HepG2 (cell line): ENCODE results near the gene SPECC1L. TPM values are rescaled to one million over a fixed set of nuclear protein-coding genes. Genes with fewer than 3 reads are reported as not detected.
"Not testable (repeated sequence)": the region's sequence is repeated elsewhere in the genome, so short reads cannot be mapped to it uniquely, and the experiment has no call there.

ENCODE experiments used
- ATAC-seq: fragments of 200-7000 bp; cut with Tn5 transposase; 3 replicates; pipeline ENCODE4 v1.9.1; 2020; ENCODE audit warnings: mild to moderate bottlenecking, moderate library complexity
- BruUV-seq: library from RNA; stranded (reverse); fragments of 400-500 nt; replicated peaks from 2 replicates; lab custom pipeline; 2021; lab: Mats Ljungman, UMichigan
- CTCF ChIA-PET: fragments of 300-600 bp; formaldehyde crosslinking; extraction: SDS; loops from one replicate; lab custom pipeline; 2021; ENCODE audit warnings: low total read pairs, inconsistent platforms, low intra/inter-chr PET ratio; lab: Yijun Ruan, JAX
- POLR2A ChIA-PET: fragments of 350-600 bp; sonication (Branson Sonifier 250); formaldehyde crosslinking; loops from one replicate; lab custom pipeline; 2020; ENCODE audit warnings: antibody characterized with exemption, inconsistent platforms; lab: Yijun Ruan, JAX
- DNase-seq: peaks from one replicate; pipeline ENCODE4 v3.0.0-alpha.2; 2015; ENCODE audit warnings: low spot score
- FAIRE-seq: peaks from 3 replicates; lab custom pipeline; 2011; peaks lifted over from hg19 to GRCh38; lab: Jason Lieb, UNC
- H2AFZ ChIP-seq: one replicate; pipeline ENCODE4 v1.6.1; 2011; ENCODE audit warnings: low read length, inconsistent platforms
- H3K27ac ChIP-seq: fragments of 300-600 bp; 3 replicates; pipeline ENCODE4 v1.8.0; 2011; ENCODE audit warnings: mixed run types, mild to moderate bottlenecking, mixed read lengths, low read length, inconsistent platforms; ENCODE audit not compliant: insufficient read depth; ENCODE audit errors: extremely low read length
- H3K27me3 ChIP-seq, 2 experiments: fragments of 200-600 bp in 1 of 2; 2 replicates in 1 of 2; 3 replicates in 1 of 2; pipeline versions ENCODE4 v1.6.0 to v1.8.0; 2011; ENCODE audit warnings: low read length in 2 of 2, mild to moderate bottlenecking in 2 of 2, moderate library complexity in 2 of 2, inconsistent platforms in 1 of 2; ENCODE audit not compliant: insufficient read depth in 2 of 2, control insufficient read depth in 1 of 2
- H3K36me3 ChIP-seq, 2 experiments: fragments of 200-600 bp in 1 of 2; replicated peaks in 1 of 2; 2 replicates in 1 of 2; 3 replicates in 1 of 2; pipeline versions ENCODE4 v1.5.1 to v1.8.0; 2011; ENCODE audit warnings: low read length in 2 of 2, inconsistent platforms in 1 of 2; ENCODE audit not compliant: insufficient read depth in 2 of 2, control insufficient read depth in 1 of 2
- H3K4me1 ChIP-seq: 2 replicates; pipeline ENCODE4 v1.5.1; 2012; ENCODE audit warnings: low read length, inconsistent platforms; ENCODE audit not compliant: insufficient read depth
- H3K4me2 ChIP-seq: 2 replicates; pipeline ENCODE4 v1.6.0; 2011; ENCODE audit warnings: low read depth, low read length, inconsistent platforms
- H3K4me3 ChIP-seq, 3 experiments: fragments of 200-600 bp in 1 of 3; sonication (generic), shearing (Covaris generic) in 1 of 3; replicated peaks in 1 of 3; 2 replicates each; pipeline ENCODE4 v1.5.1; 2011 to 2016; ENCODE audit warnings: low read length in 3 of 3, inconsistent platforms in 2 of 3, low read depth in 2 of 3, mild to moderate bottlenecking in 2 of 3, control low read depth in 1 of 3, mixed read lengths in 1 of 3; ENCODE audit not compliant: insufficient read depth in 1 of 3
- H3K79me2 ChIP-seq: one replicate; pipeline ENCODE4 v1.6.1; 2011; ENCODE audit warnings: low read length, inconsistent platforms; ENCODE audit not compliant: insufficient read depth
- H3K9ac ChIP-seq: 2 replicates; pipeline ENCODE4 v1.6.0; 2011; ENCODE audit warnings: mild to moderate bottlenecking, low read depth, low read length, inconsistent platforms; ENCODE audit not compliant: insufficient read depth
- H3K9me3 ChIP-seq: 2 replicates; pipeline ENCODE4 v1.5.1; 2012; ENCODE audit warnings: mild to moderate bottlenecking, low read length
- H4K20me1 ChIP-seq: 2 replicates; pipeline ENCODE4 v1.6.0; 2011; ENCODE audit warnings: inconsistent platforms, mild to moderate bottlenecking, low read length, moderate library complexity; ENCODE audit not compliant: insufficient read depth
- PATZ1 ChIP-seq: sonication (generic); formaldehyde crosslinking; IDR thresholded peaks from 2 replicates; pipeline ENCODE4 v1.4.0; 2020; ENCODE audit warnings: missing genetic modification reagents
- TFE3 ChIP-seq: IDR thresholded peaks from 2 replicates; pipeline ENCODE4 v1.6.1; 2016
- ZFY ChIP-seq: sonication (generic); formaldehyde crosslinking; IDR thresholded peaks from 2 replicates; pipeline ENCODE4 v1.4.0; 2020; ENCODE audit warnings: missing genetic modification reagents
- ZNF768 ChIP-seq: sonication (generic); formaldehyde crosslinking; IDR thresholded peaks from 2 replicates; pipeline ENCODE4 v1.4.0; 2020; ENCODE audit warnings: missing genetic modification reagents
- ZNF792 ChIP-seq: IDR thresholded peaks from 2 replicates; pipeline ENCODE4 v1.6.1; 2016
- WGBS: methylation state at CpG from one replicate; pipeline ENCODE4 v1.1.6; 2017; ENCODE audit warnings: low lambda C conversion rate; 5-methylcytosine and 5-hydroxymethylcytosine counted together
- in situ Hi-C: cut with HindIII; loops from 2 replicates; pipeline ENCODE4 v1.10.0; 2017; ENCODE audit warnings: low pct_unique_long_range_greater_than_20kb; ENCODE audit not compliant: extremely low pct_ligation_motif_present
- intact Hi-C: fragments of 100-400 bp; cut with micrococcal nuclease; formaldehyde crosslinking; loops from one replicate; pipeline ENCODE4 v1.10.0; 2022; ENCODE audit not compliant: unreplicated experiment
- polyA plus RNA-seq, 8 experiments: library from polyadenylated mRNA; depleted of rRNA in 3 of 8; stranded (reverse) in 7 of 8; unstranded in 1 of 8; fragments of >200 nt; fragmentation: Illumina TruSeq in 4 of 8; extraction: Trizol in 4 of 8; gene quantifications; 2 replicates each; pipeline versions ENCODE4 v1.2.1 to v1.2.3, GENCODE V29; 2011 to 2016; ENCODE audit warnings: low read depth in 4 of 8, missing spikeins in 1 of 8, mixed read lengths in 1 of 8; ENCODE audit not compliant: insufficient read depth in 1 of 8
- total RNA-seq, 5 experiments: library from RNA; depleted of rRNA; stranded (reverse); fragments of >200 nt; fragmentation: Illumina TruSeq; extraction: Trizol; gene quantifications; 2 replicates each; pipeline ENCODE4 v1.2.3, GENCODE V29; 2016; ENCODE audit warnings: low read depth in 1 of 5
- TF ChIP-seq, protein P1 (sequence below): sonication (generic); formaldehyde crosslinking; IDR thresholded peaks from 2 replicates; pipeline ENCODE4 v1.5.0; 2020; ENCODE audit warnings: mild to moderate bottlenecking, missing genetic modification reagents

Gene SPECC1L
- total and polyA plus RNA-seq, 2 of the 13 experiments (the other 11 are each of a cell fraction or from before 2014, with no cell fraction given) = 14.1 to 30.3 TPM

GRCh38 chr22:24245030-24245431 is 25.6 kb upstream of the SPECC1L start, which contains the start of gene GGT5 (continued):
- 0 out of 2 replicates have a peak, but pooled peaks have one; percentile 19 for TF ChIP-seq TFE3

- intact Hi-C loops (loop anchor here (10.0 kb wide), 1 partner anchor 291 kb away; no protein-coding TSS in a partner anchor), in situ Hi-C loops (loop anchor here (5.0 kb wide), 1 partner anchor 59 kb away; no protein-coding TSS in a partner anchor)
- POLR2A ChIA-PET, H3K27me3 ChIP-seq, FAIRE-seq, H3K36me3 ChIP-seq, BruUV-seq, H3K9ac ChIP-seq, H4K20me1 ChIP-seq, DNase-seq, H3K27ac ChIP-seq, H3K9me3 ChIP-seq, H2AFZ ChIP-seq, H3K79me2 ChIP-seq: not testable (repeated sequence)
- peak overlapping the region in 2 of 3 experiments; percentile 24 to 50; a peak in 3 of 6 replicates for H3K4me3 ChIP-seq
- CTCF ChIA-PET = interaction anchor here (3.6 kb wide), 1 partner anchor 56 kb away, joined by 61 read pairs; no protein-coding TSS in a partner anchor
- ATAC-seq = peak; percentile 41
- peak overlapping the region; percentile 65 for H3K4me2 ChIP-seq
- TF ChIP-seq ZNF768 (peak; percentile 37; the same call in 1 of the 2 replicates), ZFY (CRISPR knock-in tag) (0 out of 2 replicates have a peak, but pooled peaks have one; percentile 19), ZNF792 (CRISPR knock-in tag) (0 out of 2 replicates have a peak, but pooled peaks have one; percentile 16), PATZ1 (CRISPR knock-in tag) (peak; percentile 25; the same call in 1 of the 2 replicates)
- TF ChIP-seq, protein P1, sequence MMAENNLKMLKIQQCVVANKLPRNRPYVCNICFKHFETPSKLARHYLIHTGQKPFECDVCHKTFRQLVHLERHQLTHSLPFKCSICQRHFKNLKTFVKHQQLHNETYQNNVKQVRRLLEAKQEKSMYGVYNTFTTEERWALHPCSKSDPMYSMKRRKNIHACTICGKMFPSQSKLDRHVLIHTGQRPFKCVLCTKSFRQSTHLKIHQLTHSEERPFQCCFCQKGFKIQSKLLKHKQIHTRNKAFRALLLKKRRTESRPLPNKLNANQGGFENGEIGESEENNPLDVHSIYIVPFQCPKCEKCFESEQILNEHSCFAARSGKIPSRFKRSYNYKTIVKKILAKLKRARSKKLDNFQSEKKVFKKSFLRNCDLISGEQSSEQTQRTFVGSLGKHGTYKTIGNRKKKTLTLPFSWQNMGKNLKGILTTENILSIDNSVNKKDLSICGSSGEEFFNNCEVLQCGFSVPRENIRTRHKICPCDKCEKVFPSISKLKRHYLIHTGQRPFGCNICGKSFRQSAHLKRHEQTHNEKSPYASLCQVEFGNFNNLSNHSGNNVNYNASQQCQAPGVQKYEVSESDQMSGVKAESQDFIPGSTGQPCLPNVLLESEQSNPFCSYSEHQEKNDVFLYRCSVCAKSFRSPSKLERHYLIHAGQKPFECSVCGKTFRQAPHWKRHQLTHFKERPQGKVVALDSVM (CRISPR knock-in tag) = peak; percentile 71
- peaks cover 56% of the 10 kb centered on the region for H3K4me1 ChIP-seq
- 20% methylated on average over 7 of the region's 18 CpGs for WGBS
Measured at GRCh38 chr22:24245584-24246561, 24.8 kb upstream of the SPECC1L start.
